Fibroblast of skin of right quadriceps (primary cell): ENCODE measurements around the gene OGT.
"Not testable (repeated sequence)": the region's sequence is repeated elsewhere in the genome, so short reads cannot be mapped to it uniquely, and the experiment has no call there.

Experiments
- DNase-seq: peaks from one replicate; pipeline ENCODE4 v3.0.0-alpha.2; 2013

Gene OGT

GRCh38 chrX:71541210-71542022 lies 8.5 kb downstream of the OGT start:
- peak; percentile 82 for DNase-seq

GRCh38 chrX:71542411-71542810 lies 9.5 kb downstream of the OGT start:
- peak; percentile 81 for DNase-seq

- no peak for DNase-seq
Observed at GRCh38 chrX:71542825-71543224, 9.9 kb downstream of the OGT start.

- peak; percentile 81 for DNase-seq
Observed at GRCh38 chrX:71543316-71543715, 10.4 kb downstream of the OGT start.

- DNase-seq: no peak
Observed at GRCh38 chrX:71545364-71545763, 12.5 kb downstream of the OGT start.

- no peak for DNase-seq
Observed at GRCh38 chrX:71546879-71547278, 14.0 kb downstream of the OGT start.

GRCh38 chrX:71547339-71547738 lies 14.4 kb downstream of the OGT start:
- no peak for DNase-seq

GRCh38 chrX:71549986-71550385 lies 17.1 kb downstream of the OGT start:
- no peak for DNase-seq

GRCh38 chrX:71550578-71550977 lies 17.7 kb downstream of the OGT start:
- no peak for DNase-seq

- no peak for DNase-seq
Observed at GRCh38 chrX:71556036-71556435, 23.1 kb downstream of the OGT start.

- no peak for DNase-seq
Observed at GRCh38 chrX:71558920-71559319, 26.0 kb downstream of the OGT start.

- DNase-seq: not testable (repeated sequence)
Observed at GRCh38 chrX:71559773-71560172, 26.9 kb downstream of the OGT start.

GRCh38 chrX:71563921-71564320 lies 31.0 kb downstream of the OGT start:
- no peak for DNase-seq

- DNase-seq: peak; percentile 10
Observed at GRCh38 chrX:71565474-71566041, 32.7 kb downstream of the OGT start.

GRCh38 chrX:71571390-71571789 lies 38.5 kb downstream of the OGT start:
- not testable (repeated sequence) for DNase-seq

GRCh38 chrX:71573590-71573989 lies 40.7 kb downstream of the OGT start:
- DNase-seq: no peak

- no peak for DNase-seq
Observed at GRCh38 chrX:71577682-71578081, 44.8 kb downstream of the OGT start.

- no peak for DNase-seq
Observed at GRCh38 chrX:71578253-71579135, 45.6 kb downstream of the OGT start, which contains the start of gene GCNA. GCNA (plus strand) TSS chrX:71578437; CDS start chrX:71580822, 2,385 bp downstream.

GRCh38 chrX:71579136-71579989 lies 46.5 kb downstream of the OGT start:
- DNase-seq: no peak

GRCh38 chrX:71579990-71580380 lies 47.1 kb downstream of the OGT start:
- DNase-seq: no peak

GRCh38 chrX:71581210-71581609 lies 48.3 kb downstream of the OGT start:
- DNase-seq: no peak

GRCh38 chrX:71586929-71587328 lies 54.0 kb downstream of the OGT start:
- no peak for DNase-seq

- DNase-seq: not testable (repeated sequence)
Observed at GRCh38 chrX:71593210-71593609, 60.3 kb downstream of the OGT start.
